ENCODE results near the gene RNPS1.

The RNPS1 gene

DNA sequence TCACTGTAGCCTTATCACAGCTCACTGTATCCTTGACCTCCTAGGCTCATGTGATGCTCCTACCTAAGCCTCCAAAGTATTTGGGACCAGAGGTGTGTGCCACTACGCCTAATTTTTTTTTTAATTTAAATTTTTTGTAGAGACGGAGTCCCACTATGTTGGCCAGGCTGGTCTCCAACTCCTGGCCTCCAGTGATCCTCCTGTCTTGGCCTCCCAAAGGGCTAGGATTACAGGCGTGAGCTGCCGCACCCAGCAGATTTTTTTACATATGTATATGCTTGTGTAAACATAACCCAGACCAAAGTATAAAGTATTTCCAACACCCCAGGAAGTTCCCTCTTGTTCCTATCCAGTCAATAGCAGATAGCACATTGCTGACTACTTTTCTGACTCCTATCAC is 51.6 kb downstream of the RNPS1 start:
- TF ChIP-seq FOXM1 (IDR thresholded peaks at IDR 0.05; ENCODE audit: borderline replicate concordance, low read depth): no peak
- TF ChIP-seq EP300 (IDR thresholded peaks at IDR 0.05; ENCODE audit: borderline replicate concordance): no peak
- TF ChIP-seq TCF12 (IDR thresholded peaks at IDR 0.05; ENCODE audit: low read depth): no peak
- TF ChIP-seq, protein P1, sequence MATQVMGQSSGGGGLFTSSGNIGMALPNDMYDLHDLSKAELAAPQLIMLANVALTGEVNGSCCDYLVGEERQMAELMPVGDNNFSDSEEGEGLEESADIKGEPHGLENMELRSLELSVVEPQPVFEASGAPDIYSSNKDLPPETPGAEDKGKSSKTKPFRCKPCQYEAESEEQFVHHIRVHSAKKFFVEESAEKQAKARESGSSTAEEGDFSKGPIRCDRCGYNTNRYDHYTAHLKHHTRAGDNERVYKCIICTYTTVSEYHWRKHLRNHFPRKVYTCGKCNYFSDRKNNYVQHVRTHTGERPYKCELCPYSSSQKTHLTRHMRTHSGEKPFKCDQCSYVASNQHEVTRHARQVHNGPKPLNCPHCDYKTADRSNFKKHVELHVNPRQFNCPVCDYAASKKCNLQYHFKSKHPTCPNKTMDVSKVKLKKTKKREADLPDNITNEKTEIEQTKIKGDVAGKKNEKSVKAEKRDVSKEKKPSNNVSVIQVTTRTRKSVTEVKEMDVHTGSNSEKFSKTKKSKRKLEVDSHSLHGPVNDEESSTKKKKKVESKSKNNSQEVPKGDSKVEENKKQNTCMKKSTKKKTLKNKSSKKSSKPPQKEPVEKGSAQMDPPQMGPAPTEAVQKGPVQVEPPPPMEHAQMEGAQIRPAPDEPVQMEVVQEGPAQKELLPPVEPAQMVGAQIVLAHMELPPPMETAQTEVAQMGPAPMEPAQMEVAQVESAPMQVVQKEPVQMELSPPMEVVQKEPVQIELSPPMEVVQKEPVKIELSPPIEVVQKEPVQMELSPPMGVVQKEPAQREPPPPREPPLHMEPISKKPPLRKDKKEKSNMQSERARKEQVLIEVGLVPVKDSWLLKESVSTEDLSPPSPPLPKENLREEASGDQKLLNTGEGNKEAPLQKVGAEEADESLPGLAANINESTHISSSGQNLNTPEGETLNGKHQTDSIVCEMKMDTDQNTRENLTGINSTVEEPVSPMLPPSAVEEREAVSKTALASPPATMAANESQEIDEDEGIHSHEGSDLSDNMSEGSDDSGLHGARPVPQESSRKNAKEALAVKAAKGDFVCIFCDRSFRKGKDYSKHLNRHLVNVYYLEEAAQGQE (IDR thresholded peaks at IDR 0.05; ENCODE audit: low read depth): no peak
- TF ChIP-seq TAF1 (IDR thresholded peaks at IDR 0.05; ENCODE audit: low read depth): no peak
- no peak for TF ChIP-seq YY1 (IDR thresholded peaks at IDR 0.05; ENCODE audit: low read depth)
- TF ChIP-seq, protein P2, sequence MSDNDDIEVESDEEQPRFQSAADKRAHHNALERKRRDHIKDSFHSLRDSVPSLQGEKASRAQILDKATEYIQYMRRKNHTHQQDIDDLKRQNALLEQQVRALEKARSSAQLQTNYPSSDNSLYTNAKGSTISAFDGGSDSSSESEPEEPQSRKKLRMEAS (IDR thresholded peaks at IDR 0.05): no peak
- TF ChIP-seq EGR1 (IDR thresholded peaks at IDR 0.05): no peak
- no peak for TF ChIP-seq RAD21 (IDR thresholded peaks at IDR 0.05; ENCODE audit: low read depth)
- TF ChIP-seq ZBTB7A (IDR thresholded peaks at IDR 0.05; ENCODE audit: low read depth): no peak
- TF ChIP-seq CREB1 (IDR thresholded peaks at IDR 0.05; ENCODE audit: low read depth): no peak
- no peak for TF ChIP-seq NFIC (IDR thresholded peaks at IDR 0.05)
- no peak for TF ChIP-seq CEBPB (IDR thresholded peaks at IDR 0.05)

DNA sequence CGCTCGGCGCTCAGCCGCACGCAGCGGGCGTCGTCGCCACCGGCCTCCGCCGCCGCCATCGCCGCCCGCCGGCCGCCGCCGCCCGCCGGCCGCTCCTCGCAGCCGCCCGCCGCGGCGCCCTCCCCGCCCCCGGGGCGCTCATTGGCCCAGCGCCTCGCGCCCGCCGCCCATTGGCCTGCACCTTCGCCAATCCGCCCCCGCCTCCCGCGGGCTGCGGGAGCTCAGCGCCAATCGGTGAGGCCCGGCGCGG is 53.3 kb downstream of the RNPS1 start, which contains the start of gene PGP:
Gene PGP, minus strand, starts transcription at position 122 of the 250 bp plus-strand sequence. Its CDS starts 63 bp downstream, at position 59.
- no peak for TF ChIP-seq TEAD4 (IDR thresholded peaks at IDR 0.05)
- TF ChIP-seq, protein P3, sequence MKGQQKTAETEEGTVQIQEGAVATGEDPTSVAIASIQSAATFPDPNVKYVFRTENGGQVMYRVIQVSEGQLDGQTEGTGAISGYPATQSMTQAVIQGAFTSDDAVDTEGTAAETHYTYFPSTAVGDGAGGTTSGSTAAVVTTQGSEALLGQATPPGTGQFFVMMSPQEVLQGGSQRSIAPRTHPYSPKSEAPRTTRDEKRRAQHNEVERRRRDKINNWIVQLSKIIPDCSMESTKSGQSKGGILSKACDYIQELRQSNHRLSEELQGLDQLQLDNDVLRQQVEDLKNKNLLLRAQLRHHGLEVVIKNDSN (IDR thresholded peaks at IDR 0.05): no peak
- TF ChIP-seq EGR1 (IDR thresholded peaks at IDR 0.05): peak; percentile 67; the same call in 1 of the 2 replicates
- no peak for TF ChIP-seq RAD21 (IDR thresholded peaks at IDR 0.05; ENCODE audit: low read depth)
- TF ChIP-seq CEBPB (IDR thresholded peaks at IDR 0.05): no peak
- TF ChIP-seq YY1 (IDR thresholded peaks at IDR 0.05; ENCODE audit: low read depth): 0 out of 2 replicates have a peak, but pooled peaks have one; percentile 45
- TF ChIP-seq TCF12 (IDR thresholded peaks at IDR 0.05; ENCODE audit: low read depth): no peak
- no peak for TF ChIP-seq ZBTB7A (IDR thresholded peaks at IDR 0.05; ENCODE audit: low read depth)
- TF ChIP-seq CREB1 (IDR thresholded peaks at IDR 0.05; ENCODE audit: low read depth): no peak
- no peak for TF ChIP-seq EP300 (IDR thresholded peaks at IDR 0.05; ENCODE audit: borderline replicate concordance)
- TF ChIP-seq NFIC (IDR thresholded peaks at IDR 0.05): no peak
- no peak for TF ChIP-seq FOXM1 (IDR thresholded peaks at IDR 0.05; ENCODE audit: borderline replicate concordance, low read depth)
- no peak for TF ChIP-seq TAF1 (IDR thresholded peaks at IDR 0.05; ENCODE audit: low read depth)
- TF ChIP-seq, protein P1 (IDR thresholded peaks at IDR 0.05; ENCODE audit: low read depth): no peak

DNA sequence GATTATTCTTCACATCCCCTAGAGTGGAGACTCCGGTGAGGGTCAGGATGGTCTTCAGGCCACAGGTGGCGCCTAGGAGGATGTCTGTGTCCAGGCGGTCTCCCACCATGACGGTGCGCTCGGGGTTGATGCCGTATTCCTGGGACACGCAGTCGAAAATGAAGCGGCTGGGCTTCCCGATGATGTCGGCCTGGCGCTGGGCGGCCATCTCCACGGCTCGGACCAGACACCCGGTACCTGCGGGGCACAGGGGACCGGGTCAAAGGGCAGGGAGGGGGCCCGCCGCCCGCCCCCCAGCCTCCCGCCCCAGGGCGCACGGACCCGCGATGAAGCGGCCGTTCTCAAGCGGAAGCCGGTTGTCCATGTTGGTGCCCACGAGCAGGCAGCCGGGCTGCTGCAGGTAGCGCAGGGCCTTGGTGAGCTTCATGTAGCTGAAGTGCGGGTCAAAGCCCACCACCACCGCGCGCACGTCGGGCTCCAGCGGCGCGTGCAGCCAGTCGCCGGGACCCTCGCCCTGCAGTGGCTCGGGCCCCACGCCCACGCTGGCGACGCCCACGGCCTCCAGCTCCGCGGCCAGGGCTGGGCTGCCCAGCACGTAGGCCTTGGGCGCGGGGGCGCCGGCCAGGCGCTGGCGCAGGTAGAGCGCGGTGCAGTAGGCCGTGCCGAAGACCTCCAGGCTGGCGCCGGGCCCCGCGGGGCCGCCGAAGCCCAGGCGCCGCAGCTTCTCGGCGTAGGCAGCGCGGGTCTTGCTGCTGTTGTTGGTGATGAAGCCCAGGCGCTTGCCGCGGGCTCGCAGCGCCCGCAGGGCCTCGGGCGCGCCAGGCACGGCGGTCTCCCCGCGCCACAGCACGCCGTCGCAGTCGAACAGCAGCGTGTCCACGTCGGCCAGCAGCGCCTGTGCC is 53.9 kb downstream of the RNPS1 start:
- TF ChIP-seq EGR1 (IDR thresholded peaks at IDR 0.05) (peak; percentile 84), YY1 (IDR thresholded peaks at IDR 0.05; ENCODE audit: low read depth) (no peak)
- TF ChIP-seq, protein P2 (IDR thresholded peaks at IDR 0.05): peak; percentile 43; the same call in 1 of the 2 replicates

DNA sequence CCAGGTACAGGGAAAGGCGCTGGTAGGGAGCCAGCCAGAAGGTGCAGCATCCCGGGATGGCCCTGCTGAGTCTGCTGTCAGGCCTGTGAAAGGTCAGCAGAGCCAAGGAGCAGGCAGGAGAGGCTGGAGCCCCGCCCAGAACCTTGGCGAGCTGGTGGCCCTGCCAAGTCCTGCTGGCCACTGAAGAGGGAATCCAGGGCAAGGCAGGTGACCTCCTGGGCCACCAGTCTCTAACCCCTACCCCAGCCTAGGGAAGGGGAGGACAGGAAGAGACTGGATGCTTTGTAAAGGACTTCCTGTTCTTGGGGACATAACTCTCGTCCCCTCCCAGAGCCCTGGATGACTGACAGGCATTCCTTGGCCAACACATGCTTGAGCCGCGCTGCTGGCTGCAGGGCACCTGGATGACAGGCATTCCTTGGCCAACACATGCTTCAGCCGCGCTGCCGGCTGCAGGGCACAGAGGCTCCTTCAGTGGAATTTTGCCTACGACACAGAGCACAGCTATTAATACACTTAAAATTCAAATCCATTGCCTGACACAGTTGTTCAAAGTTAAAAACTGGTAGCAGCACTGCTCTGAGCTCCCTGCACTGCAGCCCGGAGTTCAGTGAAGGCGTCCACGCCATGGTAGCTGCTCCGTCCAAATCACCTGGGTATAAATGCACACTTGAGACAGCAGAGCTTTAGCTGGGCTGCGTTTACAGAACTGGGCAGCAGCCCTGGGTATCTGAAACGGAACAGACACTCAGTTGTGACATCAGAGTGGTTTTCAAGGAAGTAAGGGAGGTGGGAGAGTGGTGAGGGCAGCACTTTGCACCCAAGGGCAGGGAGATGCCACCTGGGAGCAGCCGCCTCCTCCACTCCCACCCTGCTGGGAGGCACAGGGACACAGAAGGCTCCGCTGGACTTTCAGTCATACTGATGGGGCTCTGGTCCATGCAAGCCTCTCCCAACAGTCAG is 55.3 kb downstream of the RNPS1 start:
- TF ChIP-seq, protein P2 (IDR thresholded peaks at IDR 0.05): no peak
- TF ChIP-seq EP300 (IDR thresholded peaks at IDR 0.05; ENCODE audit: borderline replicate concordance) (no peak), TCF12 (IDR thresholded peaks at IDR 0.05; ENCODE audit: low read depth) (no peak), TEAD4 (IDR thresholded peaks at IDR 0.05) (no peak), TAF1 (IDR thresholded peaks at IDR 0.05; ENCODE audit: low read depth) (no peak), EGR1 (IDR thresholded peaks at IDR 0.05) (no peak), CEBPB (IDR thresholded peaks at IDR 0.05) (no peak), NFIC (IDR thresholded peaks at IDR 0.05) (no peak), FOXM1 (IDR thresholded peaks at IDR 0.05; ENCODE audit: borderline replicate concordance, low read depth) (no peak), RAD21 (IDR thresholded peaks at IDR 0.05; ENCODE audit: low read depth) (no peak), YY1 (IDR thresholded peaks at IDR 0.05; ENCODE audit: low read depth) (no peak), ZBTB7A (IDR thresholded peaks at IDR 0.05; ENCODE audit: low read depth) (no peak), CREB1 (IDR thresholded peaks at IDR 0.05; ENCODE audit: low read depth) (no peak)
- TF ChIP-seq, protein P1 (IDR thresholded peaks at IDR 0.05; ENCODE audit: low read depth): no peak
- TF ChIP-seq, protein P3 (IDR thresholded peaks at IDR 0.05): no peak

All from Ishikawa (cell line).